GM23338 (cell line): ENCODE measurements around the gene FUT8. TPM values are rescaled to one million over a fixed set of nuclear protein-coding genes. Genes with fewer than 3 reads are reported as not detected.

Source experiments
- CREB1 ChIP-seq: fragments of 250-450 bp; sonication (Bioruptor Pico); IDR thresholded peaks from 2 replicates; pipeline ENCODE4 v1.5.0; 2020; ENCODE audit warnings: low read depth, mild to moderate bottlenecking, moderate library complexity
- CTCF ChIP-seq, 2 experiments: fragments of 200-600 bp in 1 of 2; sonication (generic) in 1 of 2; conservative IDR thresholded peaks; 2 replicates each; pipeline versions ENCODE4 v1.5.1 to v1.6.1; 2016 to 2017; ENCODE audit warnings: antibody characterized with exemption in 2 of 2, low read depth in 2 of 2, mild to moderate bottlenecking in 2 of 2, moderate library complexity in 1 of 2
- ETS1 ChIP-seq: IDR thresholded peaks from 2 replicates; pipeline ENCODE4 v1.6.1; 2016; ENCODE audit warnings: antibody characterized with exemption
- EZH2 ChIP-seq: fragments of 200-600 bp; sonication (generic); IDR thresholded peaks from one replicate; pipeline ENCODE4 v1.8.0; 2017; ENCODE audit warnings: antibody characterized with exemption, mild to moderate bottlenecking, low read depth; ENCODE audit not compliant: unreplicated experiment
- EZH2phosphoT487 ChIP-seq: fragments of 200-600 bp; sonication (generic); IDR thresholded peaks from one replicate; pipeline ENCODE4 v1.8.1; 2018; ENCODE audit warnings: antibody characterized with exemption; ENCODE audit not compliant: unreplicated experiment
- JUNB ChIP-seq: IDR thresholded peaks from one replicate; pipeline ENCODE4 v1.6.1; 2016; ENCODE audit warnings: antibody characterized with exemption; ENCODE audit not compliant: unreplicated experiment
- NANOG ChIP-seq: IDR thresholded peaks from 2 replicates; pipeline ENCODE4 v1.6.1; 2016; ENCODE audit warnings: antibody characterized with exemption, borderline replicate concordance
- STAT1 ChIP-seq: IDR thresholded peaks from one replicate; pipeline ENCODE4 v1.6.1; 2016; ENCODE audit warnings: antibody characterized with exemption; ENCODE audit not compliant: unreplicated experiment
- ZNF114 ChIP-seq: fragments of 250-450 bp; sonication (Bioruptor Pico); IDR thresholded peaks from 2 replicates; pipeline ENCODE4 v1.5.0; 2020; ENCODE audit warnings: mild to moderate bottlenecking, moderate library complexity
- ZNF331 ChIP-seq: fragments of 250-450 bp; sonication (Bioruptor Pico); IDR thresholded peaks from 2 replicates; pipeline ENCODE4 v1.5.0; 2020; ENCODE audit warnings: low read depth, mild to moderate bottlenecking, moderate library complexity
- ZNF462 ChIP-seq: fragments of 250-450 bp; sonication (Bioruptor Pico); IDR thresholded peaks from 2 replicates; pipeline ENCODE4 v1.5.0; 2020; ENCODE audit warnings: mild to moderate bottlenecking, moderate library complexity
- polyA plus RNA-seq: library from polyadenylated mRNA; unstranded; fragments of >200 nt; fragmentation: Nextera tagmentation; extraction: Ambion mirVana; gene quantifications from 2 replicates; pipeline ENCODE4 v1.2.1, GENCODE V29; 2016
- total RNA-seq: library from RNA; depleted of rRNA; stranded (reverse); fragments of >200 nt; shearing (Covaris generic); gene quantifications from 2 replicates; pipeline ENCODE4 v1.2.3, GENCODE V29; 2014

The FUT8 gene
- total and polyA plus RNA-seq, 2 experiments from 2014 or later, result 8.2 to 23.2 TPM

GRCh38 chr14:65421201-65421981, 8.9 kb downstream of the FUT8 start (continued):
- TF ChIP-seq ZNF462 (CRISPR knock-in tag), result no peak
- no peak for TF ChIP-seq ZNF331
- no peak for TF ChIP-seq STAT1
- TF ChIP-seq ETS1, result no peak
- no peak for TF ChIP-seq ZNF114 (CRISPR knock-in tag)
- TF ChIP-seq EZH2phosphoT487, result no peak
- TF ChIP-seq JUNB, result no peak
- no peak for TF ChIP-seq NANOG
- no peak for TF ChIP-seq EZH2
- TF ChIP-seq CTCF (conservative IDR thresholded peaks at IDR 0.05; ENCODE audit: low read depth in 2 of 2), result no peak
- no peak for TF ChIP-seq CREB1
